Measurements from ENCODE around the gene SERPINA1. TPM values are rescaled to one million over a fixed set of nuclear protein-coding genes. Genes with fewer than 3 reads are reported as not detected.
A peak's percentile ranks its signal among the peaks of the same experiment; 100 is the strongest.
"Not testable (repeated sequence)": the region's sequence is repeated elsewhere in the genome, so short reads cannot be mapped to it uniquely, and the experiment has no call there.

Gene SERPINA1
- total and polyA plus RNA-seq, 2 experiments from 2014 or later = 0.69 to 2.6 TPM

DNA sequence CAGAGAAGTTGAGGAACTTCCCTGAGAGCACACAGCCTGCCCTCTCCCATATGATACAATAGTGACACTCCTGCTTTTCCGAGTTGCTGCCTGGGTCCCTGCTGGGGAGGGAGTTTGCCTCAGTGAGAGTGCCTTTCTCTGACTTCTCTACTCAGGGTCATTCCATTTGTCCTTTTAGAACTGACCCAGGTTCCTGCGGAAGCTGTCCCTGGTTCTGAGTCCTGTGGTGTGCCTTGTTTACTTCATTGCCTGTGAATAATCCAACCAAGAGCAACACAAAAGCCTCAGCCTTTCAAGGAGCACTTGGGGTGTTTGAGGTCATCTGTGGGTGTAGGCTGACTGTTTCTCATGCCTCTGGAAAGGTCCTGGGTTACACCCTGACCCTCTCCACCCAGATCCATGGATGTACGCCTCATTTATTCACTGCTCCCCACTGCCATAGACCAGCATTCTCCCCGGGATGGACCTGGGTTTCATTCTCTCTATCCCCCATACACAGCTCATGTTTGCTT, 13.6 kb downstream of the SERPINA1 start:
- no peak for DNase-seq (ENCODE audit: low read depth in 1 of 2, low spot score in 1 of 2)
- Histone ChIP-seq H3K9me3 (ENCODE audit: low read depth) (no peaks in the 10 kb centered on the region), H3K4me1 (ENCODE audit: low read depth) (no peaks in the 10 kb centered on the region), H3K27ac (no peak overlapping the region), H3K4me3 (no peak overlapping the region), H3K27me3 (no peaks in the 10 kb centered on the region), H3K36me3 (no peaks in the 10 kb centered on the region)
- TF ChIP-seq, protein P1, sequence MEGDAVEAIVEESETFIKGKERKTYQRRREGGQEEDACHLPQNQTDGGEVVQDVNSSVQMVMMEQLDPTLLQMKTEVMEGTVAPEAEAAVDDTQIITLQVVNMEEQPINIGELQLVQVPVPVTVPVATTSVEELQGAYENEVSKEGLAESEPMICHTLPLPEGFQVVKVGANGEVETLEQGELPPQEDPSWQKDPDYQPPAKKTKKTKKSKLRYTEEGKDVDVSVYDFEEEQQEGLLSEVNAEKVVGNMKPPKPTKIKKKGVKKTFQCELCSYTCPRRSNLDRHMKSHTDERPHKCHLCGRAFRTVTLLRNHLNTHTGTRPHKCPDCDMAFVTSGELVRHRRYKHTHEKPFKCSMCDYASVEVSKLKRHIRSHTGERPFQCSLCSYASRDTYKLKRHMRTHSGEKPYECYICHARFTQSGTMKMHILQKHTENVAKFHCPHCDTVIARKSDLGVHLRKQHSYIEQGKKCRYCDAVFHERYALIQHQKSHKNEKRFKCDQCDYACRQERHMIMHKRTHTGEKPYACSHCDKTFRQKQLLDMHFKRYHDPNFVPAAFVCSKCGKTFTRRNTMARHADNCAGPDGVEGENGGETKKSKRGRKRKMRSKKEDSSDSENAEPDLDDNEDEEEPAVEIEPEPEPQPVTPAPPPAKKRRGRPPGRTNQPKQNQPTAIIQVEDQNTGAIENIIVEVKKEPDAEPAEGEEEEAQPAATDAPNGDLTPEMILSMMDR (IDR thresholded peaks at IDR 0.05; ENCODE audit: low read depth, low read length) = no peak

DNA sequence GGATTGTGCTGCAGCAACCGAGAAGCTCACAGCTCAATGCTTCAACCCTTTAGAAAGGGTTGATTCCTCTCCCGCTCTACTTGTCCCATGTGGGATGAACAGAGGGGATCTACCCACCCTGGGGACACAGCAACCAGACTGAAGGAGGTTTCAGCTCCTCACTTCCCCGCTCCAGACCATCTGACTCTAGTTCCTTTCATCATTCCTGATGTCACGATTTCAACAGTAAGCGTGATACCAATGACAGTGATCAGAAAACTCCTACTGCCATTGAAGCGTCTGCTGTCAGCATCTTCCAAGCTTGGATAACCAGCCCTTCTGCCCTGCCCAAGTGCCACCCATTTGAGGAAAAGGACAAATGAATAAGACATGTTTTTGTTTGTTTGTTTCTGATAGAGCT, 14.3 kb downstream of the SERPINA1 start:
- DNase-seq (ENCODE audit: low read depth in 1 of 2, low spot score in 1 of 2) = no peak
- Histone ChIP-seq H3K4me1 (ENCODE audit: low read depth) (no peaks in the 10 kb centered on the region), H3K27me3 (no peaks in the 10 kb centered on the region), H3K4me3 (no peak overlapping the region), H3K27ac (no peak overlapping the region), H3K36me3 (no peaks in the 10 kb centered on the region), H3K9me3 (ENCODE audit: low read depth) (no peaks in the 10 kb centered on the region)
- TF ChIP-seq, protein P1 (IDR thresholded peaks at IDR 0.05; ENCODE audit: low read depth, low read length) = no peak

DNA sequence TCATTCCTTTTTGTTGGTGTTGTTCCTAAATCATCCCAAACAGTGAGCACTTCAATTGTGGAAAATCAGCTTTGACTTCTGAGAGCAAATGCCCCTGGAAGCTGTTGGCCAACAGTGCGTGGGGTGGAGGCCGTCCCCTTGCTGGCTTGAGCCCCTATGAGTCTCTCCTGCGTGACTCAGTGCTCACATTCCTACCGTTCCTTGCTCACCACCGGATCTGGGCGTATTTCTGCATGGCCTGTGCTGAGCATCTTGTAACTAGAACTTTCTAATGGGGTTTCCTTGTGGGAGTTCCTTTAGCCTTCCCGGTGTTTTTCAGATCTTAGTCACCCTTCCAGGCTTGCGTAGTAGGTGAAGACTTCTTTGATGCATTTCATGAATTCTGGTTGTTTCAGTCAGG, 14.7 kb downstream of the SERPINA1 start:
- no peak overlapping the region for H3K4me3 ChIP-seq
- peak in 1 of 2 donors; percentile 99 for DNase-seq (ENCODE audit: low read depth in 1 of 2, low spot score in 1 of 2)
- H3K4me1 ChIP-seq (ENCODE audit: low read depth) = no peaks in the 10 kb centered on the region
- no peak overlapping the region for H3K27ac ChIP-seq
- H3K27me3 ChIP-seq = no peaks in the 10 kb centered on the region
- TF ChIP-seq, protein P1 (IDR thresholded peaks at IDR 0.05; ENCODE audit: low read depth, low read length) = no peak
- no peaks in the 10 kb centered on the region for H3K36me3 ChIP-seq
- no peaks in the 10 kb centered on the region for H3K9me3 ChIP-seq (ENCODE audit: low read depth)

DNA sequence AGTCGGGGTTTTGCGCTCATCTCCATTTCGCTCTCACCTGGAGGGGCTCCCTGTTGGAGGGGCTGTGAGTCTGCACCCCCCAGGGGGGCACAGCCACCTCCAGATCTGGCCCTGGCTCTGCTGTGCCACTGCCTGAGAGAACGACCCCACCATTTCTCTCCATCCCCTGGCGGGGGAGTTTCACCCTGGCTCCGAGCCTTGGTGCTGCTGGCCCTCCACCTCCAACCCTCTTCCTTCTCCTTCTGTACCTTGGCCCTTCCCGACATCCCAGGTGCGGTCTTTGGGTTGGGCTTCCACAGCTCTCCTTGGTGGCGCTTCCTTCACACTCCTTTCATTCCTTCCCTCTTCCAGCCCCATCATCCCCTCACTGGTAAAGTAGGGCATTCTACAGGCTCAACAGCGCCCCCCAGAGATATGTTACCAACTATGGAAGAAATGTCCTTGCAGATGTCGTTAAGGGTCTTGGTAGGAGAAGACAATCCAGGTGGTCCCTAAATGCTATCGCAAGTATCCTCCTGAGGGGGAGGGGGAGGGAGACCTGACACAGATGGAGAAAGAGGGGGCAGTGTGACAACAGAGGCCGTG, 16.3 kb downstream of the SERPINA1 start:
- Histone ChIP-seq H3K4me1 (ENCODE audit: low read depth) (no peaks in the 10 kb centered on the region), H3K27me3 (no peaks in the 10 kb centered on the region), H3K27ac (no peak overlapping the region), H3K36me3 (no peaks in the 10 kb centered on the region), H3K9me3 (ENCODE audit: low read depth) (no peaks in the 10 kb centered on the region), H3K4me3 (no peak overlapping the region)
- TF ChIP-seq, protein P1 (IDR thresholded peaks at IDR 0.05; ENCODE audit: low read depth, low read length) = no peak
- DNase-seq (ENCODE audit: low read depth in 1 of 2, low spot score in 1 of 2) = no peak

DNA sequence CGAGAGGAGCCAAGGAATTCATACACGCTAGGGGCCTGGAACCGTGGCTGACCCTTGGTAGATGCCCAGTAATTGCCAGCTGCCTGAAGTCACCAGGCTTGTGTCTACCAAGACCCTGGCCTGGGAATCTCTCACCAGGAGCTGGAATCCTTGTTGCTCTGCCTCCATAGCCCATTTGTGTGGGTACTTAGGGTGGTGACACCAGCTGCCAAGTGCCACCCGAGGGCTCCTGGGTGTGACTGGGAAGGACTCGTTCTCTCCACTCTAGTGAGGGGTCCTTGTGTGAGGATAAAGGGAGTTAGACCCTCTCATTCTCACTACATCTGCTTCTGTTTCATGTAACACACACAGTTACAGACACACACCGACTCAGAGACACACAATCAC, 17.9 kb downstream of the SERPINA1 start:
- H3K4me1 ChIP-seq (ENCODE audit: low read depth) = no peaks in the 10 kb centered on the region
- TF ChIP-seq, protein P1 (IDR thresholded peaks at IDR 0.05; ENCODE audit: low read depth, low read length) = no peak
- H3K36me3 ChIP-seq = no peaks in the 10 kb centered on the region
- H3K4me3 ChIP-seq = no peak overlapping the region
- H3K9me3 ChIP-seq (ENCODE audit: low read depth) = no peaks in the 10 kb centered on the region
- no peak for DNase-seq (ENCODE audit: low read depth in 1 of 2, low spot score in 1 of 2)
- H3K27me3 ChIP-seq = no peaks in the 10 kb centered on the region
- no peak overlapping the region for H3K27ac ChIP-seq

DNA sequence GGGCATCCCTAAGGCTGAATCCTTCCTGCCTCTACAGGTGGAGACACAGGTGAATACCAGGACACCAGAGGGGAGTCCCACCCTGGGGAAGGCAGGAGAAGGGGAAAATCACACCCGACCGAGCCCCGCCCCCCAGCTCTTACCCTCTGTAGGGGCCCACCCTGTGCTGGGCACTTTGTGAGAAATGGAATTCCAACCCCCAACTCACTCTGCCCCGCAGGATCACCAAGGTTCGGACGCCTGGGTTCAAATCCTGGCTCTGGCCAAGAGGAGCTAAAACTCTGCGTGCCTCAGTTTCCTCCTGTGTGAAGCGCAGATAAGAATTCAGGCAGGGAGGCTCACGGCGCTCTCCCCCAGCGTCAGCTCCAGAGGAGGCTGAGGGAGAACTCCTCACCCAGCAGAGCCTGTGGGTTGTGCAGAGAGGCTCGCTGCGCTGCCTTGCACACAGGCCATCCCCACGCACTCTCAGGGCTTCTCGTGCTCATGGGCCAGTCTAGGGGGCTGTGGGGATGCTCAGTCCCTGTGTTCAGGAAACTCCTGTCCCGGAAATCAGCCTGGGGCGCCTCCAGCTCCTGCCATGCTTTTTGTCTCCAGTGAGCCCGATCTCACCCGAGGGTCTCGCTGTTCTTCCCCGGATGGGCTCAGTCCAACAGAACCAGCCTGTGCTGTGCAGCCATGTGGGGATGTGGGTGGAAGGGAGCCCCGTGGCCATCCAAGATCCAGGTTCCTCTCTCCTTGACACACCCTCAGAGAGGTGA, 18.5 kb downstream of the SERPINA1 start:
- not testable (repeated sequence) for H3K27me3 ChIP-seq; DNase-seq (ENCODE audit: low read depth in 1 of 2, low spot score in 1 of 2); H3K36me3 ChIP-seq

More for the DNA sequence above, 18.5 kb downstream of the SERPINA1 start:
- not testable (repeated sequence) for H3K4me3 ChIP-seq; H3K27ac ChIP-seq; H3K4me1 ChIP-seq (ENCODE audit: low read depth); H3K9me3 ChIP-seq (ENCODE audit: low read depth)
